HL-60 (cell line): ENCODE measurements around the gene DZIP1.

Source experiments
- DNase-seq, 2 experiments: peaks; one replicate each; pipeline ENCODE4 v3.0.0-alpha.2; 2010 to 2020; ENCODE audit warnings: low read depth in 1 of 2, low spot score in 1 of 2
- H3K27ac ChIP-seq: fragments of 250-450 bp; sonication (Bioruptor Pico); replicated peaks from 2 replicates; pipeline ENCODE4 v1.5.1; 2020; ENCODE audit warnings: mild to moderate bottlenecking, moderate library complexity
- H3K27me3 ChIP-seq: fragments of 250-450 bp; sonication (Bioruptor Pico); 2 replicates; pipeline ENCODE4 v1.5.1; 2021; ENCODE audit warnings: mild to moderate bottlenecking, moderate library complexity; ENCODE audit not compliant: insufficient read depth, poor library complexity, severe bottlenecking
- H3K4me3 ChIP-seq: replicated peaks from 2 replicates; pipeline ENCODE4 v1.5.1; 2011; ENCODE audit warnings: mild to moderate bottlenecking, control low read depth, low read length; ENCODE audit not compliant: insufficient read depth
- CTCF ChIP-seq: IDR thresholded peaks from one replicate; pipeline ENCODE4 v1.5.1; 2011; ENCODE audit warnings: low read length, control low read depth, inconsistent platforms; ENCODE audit not compliant: insufficient read depth
- GABPA ChIP-seq: IDR thresholded peaks from 2 replicates; pipeline ENCODE4 v1.6.1; 2012; ENCODE audit warnings: low read depth
- POLR2AphosphoS5 ChIP-seq: IDR thresholded peaks from 2 replicates; pipeline ENCODE4 v1.6.1; 2012; ENCODE audit warnings: low read depth
- SPI1 ChIP-seq: IDR thresholded peaks from 2 replicates; pipeline ENCODE4 v1.6.1; 2012; ENCODE audit warnings: low read depth, mild to moderate bottlenecking, borderline replicate concordance
- TF ChIP-seq, protein P1 (sequence below): IDR thresholded peaks from 2 replicates; pipeline ENCODE4 v1.6.1; 2012; ENCODE audit warnings: low read depth; ENCODE audit not compliant: insufficient replicate concordance

The DZIP1 gene

DNA sequence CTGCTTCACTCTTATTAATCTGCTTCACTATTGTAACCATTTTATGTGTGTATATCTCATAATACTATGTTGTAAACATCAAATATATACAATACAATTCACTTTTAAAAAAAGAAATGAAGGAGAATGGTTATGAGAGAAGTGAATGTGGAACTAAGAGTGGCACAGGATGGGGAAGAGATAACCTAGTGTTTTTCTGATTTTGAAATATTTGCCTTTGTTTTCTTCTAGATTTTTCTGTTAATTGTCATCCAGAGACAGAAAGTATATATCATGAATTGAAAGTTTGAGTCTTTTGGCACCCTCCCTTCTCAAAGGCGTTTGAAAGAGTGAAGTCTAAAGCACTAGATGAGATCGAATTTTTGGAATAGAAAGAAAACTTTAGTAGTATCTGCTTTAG lies 35.2 kb upstream of the DZIP1 start:
- TF ChIP-seq POLR2AphosphoS5, result no peak
- TF ChIP-seq, protein P1, sequence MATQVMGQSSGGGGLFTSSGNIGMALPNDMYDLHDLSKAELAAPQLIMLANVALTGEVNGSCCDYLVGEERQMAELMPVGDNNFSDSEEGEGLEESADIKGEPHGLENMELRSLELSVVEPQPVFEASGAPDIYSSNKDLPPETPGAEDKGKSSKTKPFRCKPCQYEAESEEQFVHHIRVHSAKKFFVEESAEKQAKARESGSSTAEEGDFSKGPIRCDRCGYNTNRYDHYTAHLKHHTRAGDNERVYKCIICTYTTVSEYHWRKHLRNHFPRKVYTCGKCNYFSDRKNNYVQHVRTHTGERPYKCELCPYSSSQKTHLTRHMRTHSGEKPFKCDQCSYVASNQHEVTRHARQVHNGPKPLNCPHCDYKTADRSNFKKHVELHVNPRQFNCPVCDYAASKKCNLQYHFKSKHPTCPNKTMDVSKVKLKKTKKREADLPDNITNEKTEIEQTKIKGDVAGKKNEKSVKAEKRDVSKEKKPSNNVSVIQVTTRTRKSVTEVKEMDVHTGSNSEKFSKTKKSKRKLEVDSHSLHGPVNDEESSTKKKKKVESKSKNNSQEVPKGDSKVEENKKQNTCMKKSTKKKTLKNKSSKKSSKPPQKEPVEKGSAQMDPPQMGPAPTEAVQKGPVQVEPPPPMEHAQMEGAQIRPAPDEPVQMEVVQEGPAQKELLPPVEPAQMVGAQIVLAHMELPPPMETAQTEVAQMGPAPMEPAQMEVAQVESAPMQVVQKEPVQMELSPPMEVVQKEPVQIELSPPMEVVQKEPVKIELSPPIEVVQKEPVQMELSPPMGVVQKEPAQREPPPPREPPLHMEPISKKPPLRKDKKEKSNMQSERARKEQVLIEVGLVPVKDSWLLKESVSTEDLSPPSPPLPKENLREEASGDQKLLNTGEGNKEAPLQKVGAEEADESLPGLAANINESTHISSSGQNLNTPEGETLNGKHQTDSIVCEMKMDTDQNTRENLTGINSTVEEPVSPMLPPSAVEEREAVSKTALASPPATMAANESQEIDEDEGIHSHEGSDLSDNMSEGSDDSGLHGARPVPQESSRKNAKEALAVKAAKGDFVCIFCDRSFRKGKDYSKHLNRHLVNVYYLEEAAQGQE, result no peak
- no peak for TF ChIP-seq CTCF
- no peak for TF ChIP-seq SPI1
- TF ChIP-seq GABPA, result no peak

DNA sequence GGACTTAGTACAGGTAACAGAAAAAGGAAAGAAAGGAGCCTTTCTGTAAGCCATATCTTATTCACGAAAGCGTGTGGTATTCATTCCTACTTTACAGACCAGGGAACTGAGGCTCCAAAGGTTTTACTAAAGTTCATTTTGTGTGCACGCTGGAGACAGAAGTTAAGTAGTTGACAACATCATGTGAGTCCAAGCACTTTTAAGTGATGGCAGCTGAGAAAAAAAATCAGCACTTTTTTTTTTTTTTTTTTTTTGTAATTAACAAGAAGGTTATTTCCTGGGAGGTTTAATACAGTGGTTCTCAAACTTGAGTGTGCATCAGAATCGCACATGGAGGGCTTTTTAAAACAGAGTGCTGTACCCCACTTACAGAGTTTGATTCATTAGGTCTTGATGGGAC lies 34.5 kb upstream of the DZIP1 start:
- TF ChIP-seq CTCF (no peak), SPI1 (no peak), GABPA (no peak), POLR2AphosphoS5 (no peak)
- TF ChIP-seq, protein P1, result no peak
- no peaks in the 10 kb centered on the region for H3K27me3 ChIP-seq
- H3K27ac ChIP-seq, result peak overlapping the region; percentile 24; the same call in 1 of the 2 replicates
- DNase-seq, result no peak
- H3K4me3 ChIP-seq, result peak overlapping the region; percentile 90

More for the DNA sequence above, 35.2 kb upstream of the DZIP1 start:
- Histone ChIP-seq H3K27me3 (no peaks in the 10 kb centered on the region), H3K4me3 (peak overlapping the region; percentile 90), H3K27ac (peak overlapping the region; percentile 20)
- DNase-seq, result no peak

GRCh38 chr13:95677564-95678266 lies 33.2 kb upstream of the DZIP1 start:
- DNase-seq, result no peak
- Histone ChIP-seq H3K4me3 (peak overlapping the region; percentile 90), H3K27me3 (no peaks in the 10 kb centered on the region), H3K27ac (peak overlapping the region; percentile 87)
- no peak for TF ChIP-seq CTCF
- TF ChIP-seq SPI1, result no peak
- TF ChIP-seq, protein P1, result no peak
- TF ChIP-seq GABPA, result no peak
- no peak for TF ChIP-seq POLR2AphosphoS5
